Measurements from ENCODE around the gene ZNF689. TPM values are rescaled to one million over a fixed set of nuclear protein-coding genes. Genes with fewer than 3 reads are reported as not detected.
A peak's percentile ranks its signal among the peaks of the same experiment; 100 is the strongest.

Gene ZNF689
- total RNA-seq, 6 experiments from 2014 or later: 3.9 to 5.8 (median 4.4) TPM

- peak overlapping the region in 2 of 3 donors; percentile 21 to 40 for H3K4me3 ChIP-seq
- 75% methylated on average over 9 of the region's 15 CpGs for WGBS (ENCODE audit: insufficient coverage, low coverage, low lambda C conversion rate, missing lambda C conversion rate)
Measured at GRCh38 chr16:30605158-30605557, 5.0 kb downstream of the ZNF689 start.

GRCh38 chr16:30604316-30604947 lies 5.8 kb downstream of the ZNF689 start:
- ATAC-seq: peak; percentile 67 to 85 (median 78)
- Histone ChIP-seq H3K9me3 (no peaks in the 10 kb centered on the region), H3K4me3 (peak overlapping the region in 2 of 3 donors; percentile 21 to 40), H3K36me3 (peaks cover 0 to 18% (median 8%) of the 10 kb centered on the region in 4 donors), H3K4me1 (peaks cover 0 to 36% (median 16%) of the 10 kb centered on the region in 4 donors), H3K27ac (peak overlapping the region; percentile 26 to 99 (median 88)), H3K27me3 (no peaks in the 10 kb centered on the region)
- peak; percentile 42 for TF ChIP-seq POLR2A (IDR thresholded peaks at IDR 0.05)
- peak in 2 of 4 donors; percentile 4 to 6 for TF ChIP-seq CTCF (IDR thresholded peaks at IDR 0.05)
- DNase-seq: peak; percentile 61 to 82 (median 80)
- intact Hi-C loops (cut with DNase I): no loop called here
- 57% methylated on average over 22 of the region's 49 CpGs for WGBS (ENCODE audit: insufficient coverage, low coverage, low lambda C conversion rate, missing lambda C conversion rate)

More at GRCh38 chr16:30605158-30605557, 5.0 kb downstream of the ZNF689 start:
- intact Hi-C loops (cut with DNase I): no loop called here
- Histone ChIP-seq H3K27ac (peak overlapping the region; percentile 26 to 99 (median 88)), H3K9me3 (no peaks in the 10 kb centered on the region), H3K27me3 (no peaks in the 10 kb centered on the region), H3K36me3 (peaks cover 0 to 18% (median 8%) of the 10 kb centered on the region in 4 donors), H3K4me1 (peaks cover 0 to 36% (median 16%) of the 10 kb centered on the region in 4 donors)
- ATAC-seq: no peak
- DNase-seq: peak in 2 of 3 donors; percentile 38 to 59
- TF ChIP-seq POLR2A (IDR thresholded peaks at IDR 0.05): no peak
- no peak for TF ChIP-seq CTCF (IDR thresholded peaks at IDR 0.05)

- peak; percentile 83 to 92 (median 90) for ATAC-seq
- Histone ChIP-seq H3K36me3 (peaks cover 0 to 18% (median 8%) of the 10 kb centered on the region in 4 donors), H3K27me3 (no peaks in the 10 kb centered on the region), H3K4me3 (peak overlapping the region in 2 of 3 donors; percentile 21 to 40), H3K4me1 (peaks cover 0 to 34% (median 15%) of the 10 kb centered on the region in 4 donors), H3K27ac (peak overlapping the region; percentile 26 to 99 (median 88)), H3K9me3 (no peaks in the 10 kb centered on the region)
- peak; percentile 61 to 85 (median 80) for DNase-seq
- TF ChIP-seq POLR2A (IDR thresholded peaks at IDR 0.05): no peak
- no peak for TF ChIP-seq CTCF (IDR thresholded peaks at IDR 0.05)
- WGBS (ENCODE audit: insufficient coverage, low coverage, low lambda C conversion rate, missing lambda C conversion rate): 3% methylated on average over 6 of the region's 7 CpGs
- intact Hi-C loops (cut with DNase I): no loop called here
Measured at GRCh38 chr16:30603945-30604315, 6.3 kb downstream of the ZNF689 start.

- Histone ChIP-seq H3K9me3 (no peaks in the 10 kb centered on the region), H3K36me3 (peaks cover 0 to 14% (median 6%) of the 10 kb centered on the region in 4 donors), H3K4me1 (peaks cover 0 to 28% (median 14%) of the 10 kb centered on the region in 4 donors), H3K4me3 (no peak overlapping the region), H3K27ac (peak overlapping the region in 2 of 3 donors; percentile 88 to 99), H3K27me3 (no peaks in the 10 kb centered on the region)
- intact Hi-C loops (cut with DNase I): no loop called here
- no peak for TF ChIP-seq POLR2A (IDR thresholded peaks at IDR 0.05)
- TF ChIP-seq CTCF (IDR thresholded peaks at IDR 0.05): no peak
- no CpG with 5 or more reads among the region's 4 CpGs for WGBS (ENCODE audit: insufficient coverage, low coverage, low lambda C conversion rate, missing lambda C conversion rate)
- no peak for ATAC-seq
- no peak for DNase-seq
Measured at GRCh38 chr16:30602616-30603277, 7.4 kb downstream of the ZNF689 start.
